Mammary epithelial cell (primary cell): Measurements from ENCODE around the gene COIL.

ENCODE experiments used
- EZH2 ChIP-seq: IDR thresholded peaks from 2 replicates; pipeline ENCODE4 v1.6.1; 2012; ENCODE audit warnings: low read length, inconsistent platforms, borderline replicate concordance
- TF ChIP-seq, protein P1 (sequence below), 2 donors: IDR thresholded peaks in 1 of 2; conservative IDR thresholded peaks in 1 of 2; 2 replicates each; pipeline ENCODE4 v1.5.1; 2011 to 2012; ENCODE audit warnings: inconsistent platforms in 2 of 2, low read length in 2 of 2, mild to moderate bottlenecking in 2 of 2, control low read depth in 1 of 2, low read depth in 1 of 2; ENCODE audit not compliant: insufficient read depth in 1 of 2; ENCODE audit errors: extremely low read depth in 1 of 2

DNA sequence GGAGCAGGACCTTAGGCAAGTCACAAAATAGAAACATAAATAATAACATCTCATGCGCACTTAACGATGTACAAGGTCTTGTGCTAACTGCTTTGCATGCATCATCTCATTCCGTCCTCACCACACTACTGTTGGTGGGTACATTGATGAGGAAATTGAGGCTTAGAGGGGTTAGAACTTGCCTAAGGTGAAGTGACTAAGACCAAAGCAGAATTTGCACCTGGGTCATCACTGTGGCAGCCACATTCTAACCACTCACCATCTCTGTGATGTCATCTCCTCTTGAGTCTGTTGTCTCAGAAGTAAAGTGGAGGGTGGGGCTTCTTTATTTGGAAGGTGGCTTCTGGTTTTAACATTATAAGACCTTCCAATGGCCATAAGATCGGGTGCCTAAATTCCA is 26.6 kb downstream of the COIL start:
- TF ChIP-seq, protein P1, sequence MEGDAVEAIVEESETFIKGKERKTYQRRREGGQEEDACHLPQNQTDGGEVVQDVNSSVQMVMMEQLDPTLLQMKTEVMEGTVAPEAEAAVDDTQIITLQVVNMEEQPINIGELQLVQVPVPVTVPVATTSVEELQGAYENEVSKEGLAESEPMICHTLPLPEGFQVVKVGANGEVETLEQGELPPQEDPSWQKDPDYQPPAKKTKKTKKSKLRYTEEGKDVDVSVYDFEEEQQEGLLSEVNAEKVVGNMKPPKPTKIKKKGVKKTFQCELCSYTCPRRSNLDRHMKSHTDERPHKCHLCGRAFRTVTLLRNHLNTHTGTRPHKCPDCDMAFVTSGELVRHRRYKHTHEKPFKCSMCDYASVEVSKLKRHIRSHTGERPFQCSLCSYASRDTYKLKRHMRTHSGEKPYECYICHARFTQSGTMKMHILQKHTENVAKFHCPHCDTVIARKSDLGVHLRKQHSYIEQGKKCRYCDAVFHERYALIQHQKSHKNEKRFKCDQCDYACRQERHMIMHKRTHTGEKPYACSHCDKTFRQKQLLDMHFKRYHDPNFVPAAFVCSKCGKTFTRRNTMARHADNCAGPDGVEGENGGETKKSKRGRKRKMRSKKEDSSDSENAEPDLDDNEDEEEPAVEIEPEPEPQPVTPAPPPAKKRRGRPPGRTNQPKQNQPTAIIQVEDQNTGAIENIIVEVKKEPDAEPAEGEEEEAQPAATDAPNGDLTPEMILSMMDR (conservative IDR thresholded peaks at IDR 0.05 in 1 of 2, IDR thresholded peaks at IDR 0.05 in 1 of 2; ENCODE audit: extremely low read depth in 1 of 2, insufficient read depth in 1 of 2, low read depth in 1 of 2, low read length in 2 of 2), result no peak
- TF ChIP-seq EZH2, result no peak
